WTC11 (cell line): Measurements from ENCODE around the gene STXBP5. TPM values are rescaled to one million over a fixed set of nuclear protein-coding genes. Genes with fewer than 3 reads are reported as not detected.

Experiments used
- ATAC-seq: fragments of 200-7000 bp; cut with Tn5 transposase; 2 replicates; pipeline ENCODE4 v1.10.0; 2021; ENCODE audit warnings: mild to moderate bottlenecking, moderate library complexity
- CTCF ChIA-PET: fragments of 300-600 bp; sonication (Branson Sonifier 250); formaldehyde crosslinking; loops from one replicate; lab custom pipeline; 2021; ENCODE audit warnings: antibody characterized with exemption; lab: Charles Lee
- POLR2A ChIA-PET: fragments of 350-600 bp; sonication (Branson Sonifier 250); formaldehyde crosslinking; loops from one replicate; lab custom pipeline; 2021; ENCODE audit warnings: antibody characterized with exemption; lab: Charles Lee
- DNase-seq: peaks from one replicate; pipeline ENCODE4 v3.0.0; 2021; ENCODE audit warnings: low spot score
- H3K27ac Mint-ChIP-seq: 2 replicates; pipeline ENCODE4 v1.8.0; 2021; ENCODE audit warnings: mixed read lengths
- H3K27me3 Mint-ChIP-seq: 2 replicates; pipeline ENCODE4 v1.8.0; 2021; ENCODE audit warnings: low read depth, mild to moderate bottlenecking, moderate library complexity, mixed read lengths
- H3K36me3 Mint-ChIP-seq: 2 replicates; pipeline ENCODE4 v1.8.0; 2021; ENCODE audit warnings: mixed read lengths
- H3K4me1 Mint-ChIP-seq: 2 replicates; pipeline ENCODE4 v1.8.0; 2022; ENCODE audit warnings: mixed read lengths
- H3K4me3 Mint-ChIP-seq: 2 replicates; pipeline ENCODE4 v1.8.0; 2021; ENCODE audit warnings: mild to moderate bottlenecking, moderate library complexity, mixed read lengths
- H3K9me3 Mint-ChIP-seq: 2 replicates; pipeline ENCODE4 v1.8.0; 2021; ENCODE audit warnings: mixed read lengths
- CREM ChIP-seq: sonication (generic); formaldehyde crosslinking; IDR thresholded peaks from 2 replicates; pipeline ENCODE4 v1.8.1; 2022; ENCODE audit warnings: mild to moderate bottlenecking, missing genetic modification reagents, moderate library complexity
- FOXP1 ChIP-seq: sonication (generic); formaldehyde crosslinking; IDR thresholded peaks from 2 replicates; pipeline ENCODE4 v1.8.0; 2022; ENCODE audit warnings: missing genetic modification reagents, mild to moderate bottlenecking, moderate library complexity, borderline replicate concordance
- GABPB1 ChIP-seq: sonication (generic); formaldehyde crosslinking; IDR thresholded peaks from 2 replicates; pipeline ENCODE4 v1.8.1; 2023; ENCODE audit warnings: mild to moderate bottlenecking, missing genetic modification reagents
- GTF2I ChIP-seq: fragments of 250-450 bp; sonication (Bioruptor Pico); conservative IDR thresholded peaks from 2 replicates; pipeline ENCODE4 v1.4.0; 2021; ENCODE audit warnings: mild to moderate bottlenecking
- HMGA2 ChIP-seq: fragments of 250-450 bp; sonication (Bioruptor Pico); IDR thresholded peaks from 2 replicates; pipeline ENCODE4 v1.4.0; 2021; ENCODE audit warnings: mild to moderate bottlenecking, moderate library complexity
- IRF2 ChIP-seq: sonication (generic); formaldehyde crosslinking; IDR thresholded peaks from 2 replicates; pipeline ENCODE4 v1.8.0; 2022; ENCODE audit warnings: low read depth, missing genetic modification reagents, borderline replicate concordance
- MYBL2 ChIP-seq: sonication (generic); formaldehyde crosslinking; IDR thresholded peaks from 2 replicates; pipeline ENCODE4 v1.8.1; 2023; ENCODE audit warnings: mild to moderate bottlenecking, moderate library complexity, missing genetic modification reagents
- NR1H2 ChIP-seq: sonication (generic); formaldehyde crosslinking; IDR thresholded peaks from 2 replicates; pipeline ENCODE4 v1.9.0; 2021; ENCODE audit warnings: mild to moderate bottlenecking, moderate library complexity, missing genetic modification reagents
- SP1 ChIP-seq: sonication (generic); formaldehyde crosslinking; conservative IDR thresholded peaks from 2 replicates; pipeline ENCODE4 v1.8.1; 2022; ENCODE audit warnings: missing genetic modification reagents
- TP53 ChIP-seq: sonication (generic); formaldehyde crosslinking; IDR thresholded peaks from 2 replicates; pipeline ENCODE4 v1.8.1; 2023; ENCODE audit warnings: mild to moderate bottlenecking, missing genetic modification reagents
- ZBTB21 ChIP-seq: sonication (generic); formaldehyde crosslinking; IDR thresholded peaks from 2 replicates; pipeline ENCODE4 v1.8.1; 2023; ENCODE audit warnings: mild to moderate bottlenecking, missing genetic modification reagents, borderline replicate concordance
- ZNF121 ChIP-seq: sonication (generic); formaldehyde crosslinking; IDR thresholded peaks from 2 replicates; pipeline ENCODE4 v1.8.0; 2023; ENCODE audit warnings: missing genetic modification reagents
- ZNF138 ChIP-seq: sonication (generic); formaldehyde crosslinking; conservative IDR thresholded peaks from 2 replicates; pipeline ENCODE4 v1.8.1; 2022; ENCODE audit warnings: mild to moderate bottlenecking, moderate library complexity, missing genetic modification reagents
- ZNF263 ChIP-seq: sonication (generic); formaldehyde crosslinking; IDR thresholded peaks from 2 replicates; pipeline ENCODE4 v1.8.1; 2022; ENCODE audit warnings: low read depth, mild to moderate bottlenecking, moderate library complexity, missing genetic modification reagents
- ZNF671 ChIP-seq: fragments of 250-450 bp; sonication (Bioruptor Pico); IDR thresholded peaks from 2 replicates; pipeline ENCODE4 v1.8.0; 2021; ENCODE audit warnings: mild to moderate bottlenecking
- total RNA-seq: library from RNA; stranded (reverse); gene quantifications from 3 replicates; pipeline ENCODE4 v1.2.3, GENCODE V29; 2021
- TF ChIP-seq, protein P1 (sequence below): sonication (generic); formaldehyde crosslinking; conservative IDR thresholded peaks from 2 replicates; pipeline ENCODE4 v1.8.1; 2023; ENCODE audit warnings: mild to moderate bottlenecking, low read depth, missing genetic modification reagents, moderate library complexity
- TF ChIP-seq, protein P2 (sequence below): sonication (generic); formaldehyde crosslinking; IDR thresholded peaks from 2 replicates; pipeline ENCODE4 v1.8.1; 2022; ENCODE audit warnings: low read depth, missing genetic modification reagents, borderline replicate concordance
- TF ChIP-seq, protein P3 (sequence below): sonication (generic); formaldehyde crosslinking; IDR thresholded peaks from 2 replicates; pipeline ENCODE4 v1.8.0; 2023; ENCODE audit warnings: missing genetic modification reagents, mild to moderate bottlenecking, borderline replicate concordance
- TF ChIP-seq, protein P4 (sequence below): sonication (generic); formaldehyde crosslinking; IDR thresholded peaks from 2 replicates; pipeline ENCODE4 v1.8.1; 2023; ENCODE audit warnings: mild to moderate bottlenecking, missing genetic modification reagents, borderline replicate concordance
- TF ChIP-seq, protein P5 (sequence below): sonication (generic); formaldehyde crosslinking; IDR thresholded peaks from 2 replicates; pipeline ENCODE4 v1.8.1; 2023; ENCODE audit warnings: mild to moderate bottlenecking, missing genetic modification reagents, moderate library complexity

The STXBP5 gene
- total RNA-seq, 1 experiment from 2014 or later = 13.2 TPM

DNA sequence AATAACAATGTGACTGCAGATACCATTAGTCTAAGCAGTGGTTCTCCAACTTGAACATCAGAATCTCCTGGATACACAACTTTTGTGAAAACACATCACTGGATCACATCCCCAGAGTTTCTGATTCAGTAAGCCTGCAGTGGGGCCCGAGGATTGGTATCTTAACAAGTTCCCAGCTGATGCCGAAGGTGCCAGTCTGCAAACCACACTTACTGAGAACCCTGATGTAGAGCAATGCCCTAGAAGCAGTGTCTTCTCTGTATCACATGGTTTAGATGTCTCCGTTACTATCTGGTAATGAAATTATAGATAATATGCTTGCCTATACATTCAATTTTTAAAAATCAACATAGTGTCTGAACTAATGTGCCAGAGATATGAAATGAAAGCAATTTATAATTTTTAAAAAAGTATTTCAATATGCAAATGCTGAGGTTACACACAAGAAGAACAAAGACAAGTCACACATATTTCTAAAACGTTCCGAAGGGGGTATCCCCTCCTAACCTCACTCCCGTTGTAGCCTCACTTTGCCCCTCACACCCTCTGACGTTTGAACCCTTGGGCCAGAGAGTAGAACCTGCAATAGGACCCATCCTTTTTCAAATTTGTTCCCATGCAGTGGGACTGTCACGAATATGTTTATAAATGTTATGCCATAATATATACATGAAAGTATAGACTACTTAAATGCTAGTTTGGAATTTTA, 188.9 kb downstream of the STXBP5 start:
- no peaks in the 10 kb centered on the region for H3K4me1 Mint-ChIP-seq
- CTCF ChIA-PET = no interaction called here
- no peak overlapping the region for H3K27ac Mint-ChIP-seq
- H3K4me3 Mint-ChIP-seq = no peak overlapping the region
- no peaks in the 10 kb centered on the region for H3K27me3 Mint-ChIP-seq
- TF ChIP-seq, protein P1, sequence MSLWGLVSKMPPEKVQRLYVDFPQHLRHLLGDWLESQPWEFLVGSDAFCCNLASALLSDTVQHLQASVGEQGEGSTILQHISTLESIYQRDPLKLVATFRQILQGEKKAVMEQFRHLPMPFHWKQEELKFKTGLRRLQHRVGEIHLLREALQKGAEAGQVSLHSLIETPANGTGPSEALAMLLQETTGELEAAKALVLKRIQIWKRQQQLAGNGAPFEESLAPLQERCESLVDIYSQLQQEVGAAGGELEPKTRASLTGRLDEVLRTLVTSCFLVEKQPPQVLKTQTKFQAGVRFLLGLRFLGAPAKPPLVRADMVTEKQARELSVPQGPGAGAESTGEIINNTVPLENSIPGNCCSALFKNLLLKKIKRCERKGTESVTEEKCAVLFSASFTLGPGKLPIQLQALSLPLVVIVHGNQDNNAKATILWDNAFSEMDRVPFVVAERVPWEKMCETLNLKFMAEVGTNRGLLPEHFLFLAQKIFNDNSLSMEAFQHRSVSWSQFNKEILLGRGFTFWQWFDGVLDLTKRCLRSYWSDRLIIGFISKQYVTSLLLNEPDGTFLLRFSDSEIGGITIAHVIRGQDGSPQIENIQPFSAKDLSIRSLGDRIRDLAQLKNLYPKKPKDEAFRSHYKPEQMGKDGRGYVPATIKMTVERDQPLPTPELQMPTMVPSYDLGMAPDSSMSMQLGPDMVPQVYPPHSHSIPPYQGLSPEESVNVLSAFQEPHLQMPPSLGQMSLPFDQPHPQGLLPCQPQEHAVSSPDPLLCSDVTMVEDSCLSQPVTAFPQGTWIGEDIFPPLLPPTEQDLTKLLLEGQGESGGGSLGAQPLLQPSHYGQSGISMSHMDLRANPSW (CRISPR knock-in tag) = no peak
- no peak for TF ChIP-seq NR1H2 (CRISPR knock-in tag)
- TF ChIP-seq, all 79 proteins: peak for 0
- ATAC-seq (no peak), DNase-seq (no peak)
- H3K9me3 Mint-ChIP-seq = no peaks in the 10 kb centered on the region
- POLR2A ChIA-PET = no interaction called here
- no peaks in the 10 kb centered on the region for H3K36me3 Mint-ChIP-seq

DNA sequence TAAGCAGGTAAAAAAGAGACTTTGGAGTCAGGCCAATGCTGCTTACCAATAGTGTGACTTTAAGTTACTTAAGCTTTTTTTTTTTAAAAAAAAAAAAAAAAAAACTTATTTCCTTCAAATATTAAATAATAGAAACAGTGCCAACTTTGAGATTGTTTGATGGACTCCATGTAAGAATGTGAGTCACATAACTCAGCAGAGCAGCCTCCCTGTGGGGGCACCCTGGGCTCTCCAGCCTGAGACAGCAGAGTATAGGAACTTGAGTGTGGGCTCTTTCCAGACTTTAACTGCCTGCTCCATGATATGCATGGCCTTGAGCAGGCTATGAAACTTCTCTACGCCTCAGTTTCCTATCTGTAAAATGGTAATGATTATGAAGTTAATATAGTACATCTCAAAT, 190.9 kb downstream of the STXBP5 start:
- Mint-ChIP-seq H3K9me3 (peaks cover 4% of the 10 kb centered on the region), H3K27ac (no peak overlapping the region), H3K27me3 (no peaks in the 10 kb centered on the region), H3K4me1 (no peaks in the 10 kb centered on the region), H3K4me3 (no peak overlapping the region), H3K36me3 (peaks cover 4% of the 10 kb centered on the region)
- TF ChIP-seq, protein P2, sequence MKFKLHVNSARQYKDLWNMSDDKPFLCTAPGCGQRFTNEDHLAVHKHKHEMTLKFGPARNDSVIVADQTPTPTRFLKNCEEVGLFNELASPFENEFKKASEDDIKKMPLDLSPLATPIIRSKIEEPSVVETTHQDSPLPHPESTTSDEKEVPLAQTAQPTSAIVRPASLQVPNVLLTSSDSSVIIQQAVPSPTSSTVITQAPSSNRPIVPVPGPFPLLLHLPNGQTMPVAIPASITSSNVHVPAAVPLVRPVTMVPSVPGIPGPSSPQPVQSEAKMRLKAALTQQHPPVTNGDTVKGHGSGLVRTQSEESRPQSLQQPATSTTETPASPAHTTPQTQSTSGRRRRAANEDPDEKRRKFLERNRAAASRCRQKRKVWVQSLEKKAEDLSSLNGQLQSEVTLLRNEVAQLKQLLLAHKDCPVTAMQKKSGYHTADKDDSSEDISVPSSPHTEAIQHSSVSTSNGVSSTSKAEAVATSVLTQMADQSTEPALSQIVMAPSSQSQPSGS = no peak
- TF ChIP-seq SP1 (no peak), ZNF263 (CRISPR knock-in tag) (no peak), TP53 (CRISPR knock-in tag) (no peak), GABPB1 (no peak), IRF2 (CRISPR knock-in tag) (no peak), ZBTB21 (CRISPR knock-in tag) (no peak), GTF2I (no peak), ZNF121 (no peak)
- TF ChIP-seq, protein P3, sequence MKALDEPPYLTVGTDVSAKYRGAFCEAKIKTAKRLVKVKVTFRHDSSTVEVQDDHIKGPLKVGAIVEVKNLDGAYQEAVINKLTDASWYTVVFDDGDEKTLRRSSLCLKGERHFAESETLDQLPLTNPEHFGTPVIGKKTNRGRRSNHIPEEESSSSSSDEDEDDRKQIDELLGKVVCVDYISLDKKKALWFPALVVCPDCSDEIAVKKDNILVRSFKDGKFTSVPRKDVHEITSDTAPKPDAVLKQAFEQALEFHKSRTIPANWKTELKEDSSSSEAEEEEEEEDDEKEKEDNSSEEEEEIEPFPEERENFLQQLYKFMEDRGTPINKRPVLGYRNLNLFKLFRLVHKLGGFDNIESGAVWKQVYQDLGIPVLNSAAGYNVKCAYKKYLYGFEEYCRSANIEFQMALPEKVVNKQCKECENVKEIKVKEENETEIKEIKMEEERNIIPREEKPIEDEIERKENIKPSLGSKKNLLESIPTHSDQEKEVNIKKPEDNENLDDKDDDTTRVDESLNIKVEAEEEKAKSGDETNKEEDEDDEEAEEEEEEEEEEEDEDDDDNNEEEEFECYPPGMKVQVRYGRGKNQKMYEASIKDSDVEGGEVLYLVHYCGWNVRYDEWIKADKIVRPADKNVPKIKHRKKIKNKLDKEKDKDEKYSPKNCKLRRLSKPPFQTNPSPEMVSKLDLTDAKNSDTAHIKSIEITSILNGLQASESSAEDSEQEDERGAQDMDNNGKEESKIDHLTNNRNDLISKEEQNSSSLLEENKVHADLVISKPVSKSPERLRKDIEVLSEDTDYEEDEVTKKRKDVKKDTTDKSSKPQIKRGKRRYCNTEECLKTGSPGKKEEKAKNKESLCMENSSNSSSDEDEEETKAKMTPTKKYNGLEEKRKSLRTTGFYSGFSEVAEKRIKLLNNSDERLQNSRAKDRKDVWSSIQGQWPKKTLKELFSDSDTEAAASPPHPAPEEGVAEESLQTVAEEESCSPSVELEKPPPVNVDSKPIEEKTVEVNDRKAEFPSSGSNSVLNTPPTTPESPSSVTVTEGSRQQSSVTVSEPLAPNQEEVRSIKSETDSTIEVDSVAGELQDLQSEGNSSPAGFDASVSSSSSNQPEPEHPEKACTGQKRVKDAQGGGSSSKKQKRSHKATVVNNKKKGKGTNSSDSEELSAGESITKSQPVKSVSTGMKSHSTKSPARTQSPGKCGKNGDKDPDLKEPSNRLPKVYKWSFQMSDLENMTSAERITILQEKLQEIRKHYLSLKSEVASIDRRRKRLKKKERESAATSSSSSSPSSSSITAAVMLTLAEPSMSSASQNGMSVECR = no peak
- DNase-seq (no peak), ATAC-seq (no peak)
- POLR2A ChIA-PET = interaction anchor here (0.6 kb wide), 1 partner anchor 964 kb away, joined by 3 read pairs; no protein-coding TSS in a partner anchor
- CTCF ChIA-PET = interaction anchor here (0.6 kb wide), 1 partner anchor 11 kb away, joined by 3 read pairs; no protein-coding TSS in a partner anchor

DNA sequence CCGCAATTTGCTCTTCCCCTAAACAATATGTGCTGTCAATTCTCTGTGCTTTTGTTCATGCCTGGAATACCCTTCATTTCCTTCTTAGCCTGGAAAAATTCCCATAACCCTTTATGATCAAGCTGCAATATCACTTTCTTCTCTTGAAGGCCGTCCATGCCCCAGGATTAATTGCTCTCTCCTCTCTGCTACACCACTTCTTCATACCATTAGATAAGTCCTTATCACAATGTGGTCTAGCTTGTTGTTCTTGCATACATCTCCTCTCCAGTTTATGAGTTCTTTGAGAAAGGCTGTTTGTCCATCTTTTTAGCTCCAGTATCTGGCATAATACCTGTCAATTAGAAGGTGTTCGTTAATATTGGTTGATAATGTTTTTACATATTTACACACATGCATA, 193.1 kb downstream of the STXBP5 start:
- Mint-ChIP-seq H3K27me3 (no peaks in the 10 kb centered on the region), H3K36me3 (peaks cover 22% of the 10 kb centered on the region), H3K4me1 (no peaks in the 10 kb centered on the region), H3K9me3 (peaks cover 24% of the 10 kb centered on the region), H3K4me3 (no peak overlapping the region), H3K27ac (no peak overlapping the region)
- POLR2A ChIA-PET = no interaction called here
- CTCF ChIA-PET = interaction anchor here (1.8 kb wide), 1 partner anchor 783 kb away, joined by 5 read pairs; no protein-coding TSS in a partner anchor
- no peak for DNase-seq
- no peak for ATAC-seq
- no peak for TF ChIP-seq CREM (CRISPR knock-in tag)
- TF ChIP-seq ZNF138 (CRISPR knock-in tag) = no peak
- TF ChIP-seq MYBL2 = no peak
- TF ChIP-seq HMGA2 = no peak
- TF ChIP-seq GTF2I = no peak
- no peak for TF ChIP-seq ZNF671 (CRISPR knock-in tag)
- TF ChIP-seq, protein P4, sequence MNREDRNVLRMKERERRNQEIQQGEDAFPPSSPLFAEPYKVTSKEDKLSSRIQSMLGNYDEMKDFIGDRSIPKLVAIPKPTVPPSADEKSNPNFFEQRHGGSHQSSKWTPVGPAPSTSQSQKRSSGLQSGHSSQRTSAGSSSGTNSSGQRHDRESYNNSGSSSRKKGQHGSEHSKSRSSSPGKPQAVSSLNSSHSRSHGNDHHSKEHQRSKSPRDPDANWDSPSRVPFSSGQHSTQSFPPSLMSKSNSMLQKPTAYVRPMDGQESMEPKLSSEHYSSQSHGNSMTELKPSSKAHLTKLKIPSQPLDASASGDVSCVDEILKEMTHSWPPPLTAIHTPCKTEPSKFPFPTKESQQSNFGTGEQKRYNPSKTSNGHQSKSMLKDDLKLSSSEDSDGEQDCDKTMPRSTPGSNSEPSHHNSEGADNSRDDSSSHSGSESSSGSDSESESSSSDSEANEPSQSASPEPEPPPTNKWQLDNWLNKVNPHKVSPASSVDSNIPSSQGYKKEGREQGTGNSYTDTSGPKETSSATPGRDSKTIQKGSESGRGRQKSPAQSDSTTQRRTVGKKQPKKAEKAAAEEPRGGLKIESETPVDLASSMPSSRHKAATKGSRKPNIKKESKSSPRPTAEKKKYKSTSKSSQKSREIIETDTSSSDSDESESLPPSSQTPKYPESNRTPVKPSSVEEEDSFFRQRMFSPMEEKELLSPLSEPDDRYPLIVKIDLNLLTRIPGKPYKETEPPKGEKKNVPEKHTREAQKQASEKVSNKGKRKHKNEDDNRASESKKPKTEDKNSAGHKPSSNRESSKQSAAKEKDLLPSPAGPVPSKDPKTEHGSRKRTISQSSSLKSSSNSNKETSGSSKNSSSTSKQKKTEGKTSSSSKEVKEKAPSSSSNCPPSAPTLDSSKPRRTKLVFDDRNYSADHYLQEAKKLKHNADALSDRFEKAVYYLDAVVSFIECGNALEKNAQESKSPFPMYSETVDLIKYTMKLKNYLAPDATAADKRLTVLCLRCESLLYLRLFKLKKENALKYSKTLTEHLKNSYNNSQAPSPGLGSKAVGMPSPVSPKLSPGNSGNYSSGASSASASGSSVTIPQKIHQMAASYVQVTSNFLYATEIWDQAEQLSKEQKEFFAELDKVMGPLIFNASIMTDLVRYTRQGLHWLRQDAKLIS = no peak
- TF ChIP-seq, protein P5, sequence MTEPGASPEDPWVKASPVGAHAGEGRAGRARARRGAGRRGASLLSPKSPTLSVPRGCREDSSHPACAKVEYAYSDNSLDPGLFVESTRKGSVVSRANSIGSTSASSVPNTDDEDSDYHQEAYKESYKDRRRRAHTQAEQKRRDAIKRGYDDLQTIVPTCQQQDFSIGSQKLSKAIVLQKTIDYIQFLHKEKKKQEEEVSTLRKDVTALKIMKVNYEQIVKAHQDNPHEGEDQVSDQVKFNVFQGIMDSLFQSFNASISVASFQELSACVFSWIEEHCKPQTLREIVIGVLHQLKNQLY (CRISPR knock-in tag) = no peak
- no peak for TF ChIP-seq FOXP1 (CRISPR knock-in tag)
